Muscle layer of colon (tissue), 2 donors: ENCODE measurements around the gene NLRP1.
"Not testable (repeated sequence)": the region's sequence is repeated elsewhere in the genome, so short reads cannot be mapped to it uniquely, and the experiment has no call there.

Source experiments
- H3K27ac ChIP-seq: one replicate; pipeline ENCODE4 v1.7.0; 2013; ENCODE audit warnings: low read depth, mild to moderate bottlenecking, low read length, moderate library complexity
- H3K27me3 ChIP-seq, 2 donors: one replicate each; pipeline ENCODE4 v1.7.0; 2013; ENCODE audit warnings: low read length in 2 of 2, mild to moderate bottlenecking in 2 of 2; ENCODE audit not compliant: insufficient read depth in 2 of 2, control insufficient read depth in 1 of 2
- H3K36me3 ChIP-seq: one replicate; pipeline ENCODE4 v1.7.0; 2013; ENCODE audit warnings: mild to moderate bottlenecking, low read length; ENCODE audit not compliant: insufficient read depth
- H3K4me1 ChIP-seq: one replicate; pipeline ENCODE4 v1.7.0; 2013; ENCODE audit warnings: mild to moderate bottlenecking, low read length; ENCODE audit not compliant: insufficient read depth
- H3K4me3 ChIP-seq, 2 donors: one replicate each; pipeline ENCODE4 v1.7.0; 2013; ENCODE audit warnings: low read length in 2 of 2, low read depth in 1 of 2, mild to moderate bottlenecking in 1 of 2, moderate library complexity in 1 of 2
- H3K9ac ChIP-seq: one replicate; pipeline ENCODE4 v1.7.0; 2013; ENCODE audit warnings: low read length
- H3K9me3 ChIP-seq: one replicate; pipeline ENCODE4 v1.7.0; 2013; ENCODE audit warnings: mild to moderate bottlenecking, low read length
- donor health status: abdominal sarcoma.
- donor health status: Adenocarcinoma of cecum.

The NLRP1 gene

DNA sequence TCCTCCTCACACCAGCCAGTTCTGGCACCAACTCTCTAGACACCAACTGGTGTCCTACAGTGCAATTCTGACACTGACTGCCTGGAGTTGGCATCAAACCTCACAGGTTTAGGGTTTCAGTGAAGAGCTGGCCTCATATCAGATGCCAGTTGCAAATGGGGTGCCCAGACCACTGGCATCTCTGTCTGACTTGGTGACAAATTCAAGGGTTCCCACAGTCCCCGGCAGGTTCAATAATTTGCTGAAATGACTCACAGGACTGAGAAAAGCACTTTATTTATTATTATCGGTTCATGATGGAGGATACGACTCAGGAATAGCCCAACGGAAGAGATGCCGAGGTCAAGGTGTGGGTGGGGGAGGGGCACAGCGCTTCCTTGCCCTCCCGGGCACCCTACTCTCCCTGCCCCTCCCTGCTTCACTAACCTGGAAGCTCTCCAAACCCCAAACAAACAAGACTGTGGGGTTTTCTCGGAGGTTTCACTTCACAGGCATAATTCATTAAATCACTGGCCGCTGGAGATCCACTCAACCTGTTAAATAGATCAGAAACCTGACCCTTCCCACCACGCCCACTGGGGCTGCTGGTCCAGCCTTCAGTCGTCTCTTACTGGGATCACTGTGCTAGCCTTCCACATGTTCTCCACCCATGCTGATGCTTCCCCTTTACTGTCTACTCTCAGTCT, 1.7 kb upstream of the NLRP1 start:
- peaks cover 26% of the 10 kb centered on the region for H3K4me1 ChIP-seq
- H3K4me3 ChIP-seq = no peak overlapping the region
- no peaks in the 10 kb centered on the region for H3K9me3 ChIP-seq
- no peaks in the 10 kb centered on the region for H3K36me3 ChIP-seq
- no peak overlapping the region for H3K9ac ChIP-seq
- H3K27me3 ChIP-seq = no peaks in the 10 kb centered on the region
- H3K27ac ChIP-seq = no peak overlapping the region

DNA sequence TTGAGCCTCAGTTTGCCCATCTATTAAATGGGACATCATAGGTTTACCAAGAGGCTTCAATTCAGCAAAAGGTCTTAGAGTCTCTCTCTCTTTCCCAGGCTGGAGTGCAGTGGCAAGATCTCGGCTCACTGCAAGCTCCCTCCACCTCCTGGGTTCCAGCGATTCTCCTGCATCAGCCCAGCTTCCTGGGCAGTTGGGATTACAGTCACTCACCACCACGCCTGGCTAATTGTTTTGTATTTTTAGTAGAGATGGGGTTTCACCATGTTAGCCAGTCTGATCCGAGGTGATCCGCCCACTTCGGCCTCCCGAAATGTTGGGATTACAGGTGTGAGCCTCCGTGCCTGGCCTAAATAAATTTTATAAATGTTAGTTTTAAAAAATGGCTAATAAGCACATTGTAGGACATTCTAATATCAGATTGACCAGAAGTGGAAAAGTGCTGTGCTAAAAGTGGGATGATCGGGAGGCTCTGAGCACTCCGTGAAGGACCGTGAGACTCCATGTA, 1.0 kb upstream of the NLRP1 start:
- Histone ChIP-seq H3K27me3 (no peaks in the 10 kb centered on the region), H3K9me3 (no peaks in the 10 kb centered on the region), H3K36me3 (no peaks in the 10 kb centered on the region), H3K9ac (no peak overlapping the region), H3K4me1 (peaks cover 26% of the 10 kb centered on the region), H3K4me3 (no peak overlapping the region), H3K27ac (no peak overlapping the region)

DNA sequence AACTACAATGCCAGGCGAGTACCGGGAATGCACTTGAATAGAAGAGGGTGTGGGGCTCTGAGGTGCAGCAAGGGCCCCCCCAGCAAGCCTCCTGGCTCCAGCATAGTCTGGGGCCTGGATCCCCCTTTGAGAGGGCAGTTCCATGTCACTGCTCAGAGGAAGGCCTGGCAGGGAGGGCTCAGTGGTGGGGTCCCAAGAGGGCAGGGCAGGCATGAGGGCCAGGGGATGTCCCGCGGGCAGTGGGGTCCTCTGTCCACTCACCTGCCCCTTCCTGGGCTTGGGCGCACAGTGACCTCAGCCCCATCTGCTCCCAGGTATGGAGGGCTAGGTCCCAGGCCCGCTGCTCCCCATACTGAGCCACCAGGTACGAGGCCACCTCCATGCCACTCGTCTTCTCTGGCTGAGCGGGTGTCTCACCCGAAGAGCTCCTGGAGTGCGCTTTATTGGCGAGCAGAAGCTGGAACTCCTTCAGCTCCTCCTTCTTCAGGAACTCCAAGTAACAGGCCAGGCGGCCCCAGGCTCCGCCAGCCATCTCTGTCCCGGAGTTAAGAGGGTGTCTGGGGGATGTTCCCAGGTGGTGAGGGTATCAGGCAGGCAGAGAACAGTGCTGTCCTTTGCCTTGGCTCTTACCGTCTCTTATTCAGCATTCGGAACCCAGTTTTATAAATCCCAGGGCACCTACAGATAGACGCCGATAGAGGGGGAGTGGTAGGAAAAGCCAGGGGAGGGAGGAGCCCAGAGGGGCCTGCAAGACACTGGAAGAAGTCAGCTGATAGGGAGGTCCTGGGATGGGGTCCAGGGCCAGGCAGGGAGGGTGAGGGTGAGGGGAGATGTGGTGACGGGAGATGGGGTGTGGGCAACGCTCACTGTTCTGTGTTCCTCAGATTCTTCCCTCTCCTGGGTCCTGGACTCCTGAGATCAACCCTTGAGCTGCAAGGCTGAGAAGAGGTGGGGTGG, 605 bp downstream of the NLRP1 start:
- H3K9ac ChIP-seq = no peak overlapping the region
- peaks cover 26% of the 10 kb centered on the region for H3K4me1 ChIP-seq
- no peaks in the 10 kb centered on the region for H3K9me3 ChIP-seq
- peak overlapping the region; percentile 61 for H3K27ac ChIP-seq
- H3K4me3 ChIP-seq = peak overlapping the region; percentile 22 to 69
- no peaks in the 10 kb centered on the region for H3K27me3 ChIP-seq
- H3K36me3 ChIP-seq = no peaks in the 10 kb centered on the region

DNA sequence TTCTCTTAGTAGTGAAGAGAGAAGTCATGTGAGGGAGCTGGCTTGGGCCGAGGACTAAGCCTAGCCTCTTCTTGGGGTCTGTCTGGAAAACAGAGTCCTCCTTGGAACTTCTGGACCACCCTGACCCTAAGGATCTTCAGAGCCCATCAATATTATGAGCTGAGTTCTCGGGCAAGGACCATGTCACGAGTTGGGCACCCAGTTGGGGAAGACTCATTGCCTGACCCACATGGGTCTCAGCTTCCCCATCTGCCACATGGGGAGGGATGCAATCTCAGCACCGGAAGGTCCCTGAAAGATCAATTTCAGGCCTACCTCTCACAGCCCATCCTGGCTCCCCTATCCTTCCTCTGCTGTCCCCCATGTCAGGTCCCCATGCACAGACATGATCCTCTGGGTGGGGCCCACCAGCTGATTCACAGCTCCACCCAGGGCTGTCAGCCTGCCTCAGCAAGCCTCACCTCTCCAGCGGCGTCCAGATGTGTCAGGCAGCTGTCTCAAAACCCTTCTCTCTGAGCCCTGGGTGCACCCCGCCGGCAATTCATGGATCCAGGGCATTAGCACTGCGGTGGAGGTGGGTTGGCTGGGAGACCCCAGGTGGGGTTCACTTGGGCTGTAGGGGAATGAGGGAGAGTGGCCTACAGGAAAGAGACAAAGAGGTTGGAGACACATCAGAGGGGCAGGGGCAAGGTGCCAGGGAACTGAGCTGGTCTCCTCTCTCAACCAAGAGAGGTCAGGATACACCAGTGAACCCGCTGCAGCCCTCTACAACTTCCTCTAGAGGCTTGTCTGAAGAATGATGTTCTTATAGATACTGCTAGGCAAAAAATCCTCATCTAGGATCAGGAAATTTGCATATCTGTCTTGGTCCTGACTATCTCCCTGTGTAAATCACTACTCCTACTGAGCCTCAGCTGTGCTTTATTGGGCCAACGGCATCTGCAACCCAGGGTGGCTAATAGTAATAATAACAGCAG, 1.8 kb downstream of the NLRP1 start:
- H3K4me3 ChIP-seq = peak overlapping the region in 1 of 2 donors; percentile 69
- H3K27me3 ChIP-seq = no peaks in the 10 kb centered on the region
- H3K36me3 ChIP-seq = no peaks in the 10 kb centered on the region
- H3K27ac ChIP-seq = no peak overlapping the region
- H3K9ac ChIP-seq = no peak overlapping the region
- H3K4me1 ChIP-seq = peaks cover 26% of the 10 kb centered on the region
- H3K9me3 ChIP-seq = no peaks in the 10 kb centered on the region

DNA sequence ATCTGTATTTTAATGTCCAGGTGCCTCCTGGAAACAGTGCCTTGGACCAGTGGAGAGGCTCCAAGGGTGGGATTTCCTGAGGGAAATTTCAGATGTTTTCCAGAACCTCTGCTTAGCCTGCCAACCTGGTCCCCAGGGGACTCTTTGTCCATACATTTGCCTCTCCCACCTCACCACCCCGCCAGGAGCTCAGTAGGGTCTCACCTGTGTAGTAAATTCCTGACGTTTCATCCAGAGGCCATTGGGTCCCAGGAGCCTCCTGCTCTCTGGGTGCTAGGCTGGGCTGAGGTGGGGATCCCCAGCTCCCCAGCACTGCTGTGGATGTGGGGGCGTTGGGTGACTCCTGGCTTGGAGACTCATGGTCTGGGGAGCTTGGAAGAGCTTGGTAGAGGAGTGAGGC, 2.7 kb downstream of the NLRP1 start:
- H3K36me3 ChIP-seq = no peaks in the 10 kb centered on the region
- H3K9me3 ChIP-seq = no peaks in the 10 kb centered on the region
- H3K27ac ChIP-seq = no peak overlapping the region
- peaks cover 26% of the 10 kb centered on the region for H3K4me1 ChIP-seq
- no peak overlapping the region for H3K4me3 ChIP-seq
- H3K27me3 ChIP-seq = no peaks in the 10 kb centered on the region
- H3K9ac ChIP-seq = no peak overlapping the region

DNA sequence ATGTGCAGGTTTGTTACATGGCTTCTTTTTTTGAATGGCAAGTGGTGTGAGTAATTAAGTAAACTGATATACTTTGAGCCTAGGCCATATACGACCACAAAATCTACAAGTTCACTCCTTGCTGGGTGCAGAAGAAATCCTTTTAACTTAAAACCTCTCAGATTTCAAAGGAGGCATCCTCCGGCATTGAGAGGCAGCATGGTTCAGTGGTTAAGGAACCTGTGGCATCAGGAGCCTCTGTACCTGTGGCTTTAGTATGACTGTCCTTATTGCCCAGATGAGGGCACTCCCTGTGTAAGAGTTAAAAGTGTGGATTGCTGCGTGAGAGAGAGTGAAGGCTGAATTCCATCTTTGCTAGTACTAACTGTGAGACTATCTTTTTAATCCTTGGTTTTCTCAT, 3.3 kb downstream of the NLRP1 start:
- Histone ChIP-seq H3K4me3 (no peak overlapping the region), H3K9ac (no peak overlapping the region), H3K4me1 (peaks cover 24% of the 10 kb centered on the region), H3K9me3 (no peaks in the 10 kb centered on the region), H3K27ac (no peak overlapping the region), H3K36me3 (no peaks in the 10 kb centered on the region), H3K27me3 (no peaks in the 10 kb centered on the region)

DNA sequence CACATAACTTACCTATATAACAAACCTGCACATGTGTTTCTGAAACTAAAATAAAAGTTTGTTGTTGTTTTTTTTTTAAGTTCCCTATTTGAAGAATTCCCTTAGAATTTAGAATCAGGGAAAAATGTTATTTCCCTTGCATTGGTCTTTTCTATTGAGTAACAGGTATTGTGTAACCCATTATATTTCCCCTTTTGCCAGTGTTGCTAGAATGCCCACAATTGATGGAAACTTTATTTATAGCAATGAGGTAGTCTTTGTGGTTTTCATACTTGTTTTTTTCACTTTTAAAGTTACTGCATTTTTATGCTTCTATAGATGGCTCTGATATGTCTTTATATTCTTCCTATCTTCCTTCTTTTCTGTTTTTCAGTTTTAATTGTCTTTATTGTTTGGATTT, 3.9 kb downstream of the NLRP1 start:
- Histone ChIP-seq H3K27ac (no peak overlapping the region), H3K4me1 (peaks cover 20% of the 10 kb centered on the region), H3K4me3 (no peak overlapping the region), H3K36me3 (no peaks in the 10 kb centered on the region), H3K9ac (no peak overlapping the region), H3K27me3 (no peaks in the 10 kb centered on the region), H3K9me3 (no peaks in the 10 kb centered on the region)

DNA sequence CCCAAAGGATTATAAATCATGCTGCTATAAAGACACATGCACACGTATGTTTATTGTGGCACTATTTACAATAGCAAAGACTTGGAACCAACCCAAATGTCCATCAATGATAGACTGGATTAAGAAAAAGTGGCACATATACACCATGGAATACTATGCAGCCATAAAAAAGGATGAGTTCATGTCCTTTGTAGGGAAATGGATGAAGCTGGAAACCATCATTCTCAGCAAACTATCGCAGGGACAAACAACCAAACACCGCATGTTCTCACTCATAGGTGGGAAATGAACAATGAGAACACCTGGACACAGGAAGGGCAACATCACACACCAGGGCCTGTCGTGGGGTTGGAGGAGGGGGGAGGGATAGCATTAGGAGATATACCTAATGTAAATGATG, 5.5 kb downstream of the NLRP1 start:
- H3K36me3 ChIP-seq, H3K9ac ChIP-seq, H3K27me3 ChIP-seq, H3K9me3 ChIP-seq, H3K4me3 ChIP-seq, H3K27ac ChIP-seq: not testable (repeated sequence)
- H3K4me1 ChIP-seq = peaks cover 12% of the 10 kb centered on the region

DNA sequence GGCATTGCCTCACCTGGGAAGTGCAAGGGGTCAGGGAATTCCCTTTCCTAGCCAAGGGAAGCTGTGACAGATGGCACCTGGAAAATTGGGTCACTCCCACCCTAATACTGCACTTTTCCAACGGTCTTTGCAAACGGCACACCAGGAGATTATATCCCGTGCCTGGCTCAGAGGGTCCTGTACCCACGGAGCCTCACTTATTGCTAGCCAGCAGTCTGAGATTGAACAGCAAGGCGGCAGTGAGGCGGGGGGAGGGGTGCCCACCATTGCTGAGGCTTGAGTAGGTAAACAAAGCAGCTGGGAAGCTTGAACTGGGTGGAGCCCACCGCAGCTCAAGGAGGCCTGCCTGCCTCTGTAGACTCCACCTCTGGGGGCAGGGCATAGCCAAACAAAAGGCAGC, 11.3 kb downstream of the NLRP1 start:
- H3K36me3 ChIP-seq, H3K27me3 ChIP-seq, H3K27ac ChIP-seq, H3K4me1 ChIP-seq, H3K9me3 ChIP-seq, H3K9ac ChIP-seq, H3K4me3 ChIP-seq: not testable (repeated sequence)

DNA sequence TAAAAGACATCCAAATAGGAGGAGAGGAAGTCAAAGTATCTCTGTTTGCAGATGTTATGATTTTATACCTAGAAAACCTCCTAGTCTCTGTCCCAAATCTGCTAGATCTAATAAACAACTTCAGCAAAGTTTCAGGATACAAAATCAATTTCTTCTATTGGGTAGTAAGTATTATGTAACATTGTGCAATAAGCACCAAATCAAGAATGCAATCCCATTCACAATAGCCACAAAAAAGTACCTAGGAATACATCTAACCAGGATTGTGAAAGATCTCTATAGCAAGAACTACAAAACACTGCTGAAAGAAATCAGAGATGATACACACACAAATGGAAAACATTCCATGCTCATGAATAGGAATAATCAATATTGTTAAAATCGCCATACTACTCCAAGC, 13.0 kb downstream of the NLRP1 start:
- no peak overlapping the region for H3K4me3 ChIP-seq
- H3K36me3 ChIP-seq = no peaks in the 10 kb centered on the region
- H3K9me3 ChIP-seq = peaks cover 5% of the 10 kb centered on the region
- H3K27me3 ChIP-seq = no peaks in the 10 kb centered on the region
- no peaks in the 10 kb centered on the region for H3K4me1 ChIP-seq
- H3K27ac ChIP-seq = no peak overlapping the region
- H3K9ac ChIP-seq = no peak overlapping the region

DNA sequence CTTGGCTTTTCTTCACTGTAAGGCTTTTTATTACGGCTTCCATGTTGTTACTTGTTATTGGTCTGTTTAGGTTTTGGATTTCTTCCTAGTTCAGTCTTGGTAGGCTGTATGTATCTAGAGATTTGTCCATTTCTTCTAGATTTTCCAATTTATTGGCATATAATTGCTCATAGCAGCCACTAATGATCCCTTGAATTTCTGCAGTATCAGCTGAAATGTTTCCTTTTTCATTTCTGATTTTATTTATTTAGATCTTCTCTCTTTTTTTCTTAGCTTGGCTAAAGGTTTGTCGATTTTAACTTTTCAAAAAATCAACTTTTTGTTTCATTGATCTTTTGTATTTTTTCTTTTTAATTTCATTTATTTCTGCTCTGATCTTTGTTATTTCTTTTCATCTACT, 18.5 kb downstream of the NLRP1 start:
- H3K27ac ChIP-seq = no peak overlapping the region
- H3K9ac ChIP-seq = no peak overlapping the region
- no peaks in the 10 kb centered on the region for H3K36me3 ChIP-seq
- H3K27me3 ChIP-seq = no peaks in the 10 kb centered on the region
- no peak overlapping the region for H3K4me3 ChIP-seq
- H3K9me3 ChIP-seq = no peaks in the 10 kb centered on the region
- H3K4me1 ChIP-seq = no peaks in the 10 kb centered on the region
